Lower leg skin (tissue), 3 donors: Measurements from ENCODE around the gene UBN1.

ENCODE experiments used
- CTCF ChIP-seq, 3 donors: fragments of 450-650 bp; IDR thresholded peaks; one replicate each; pipeline ENCODE4 v1.5.1; 2016; ENCODE audit warnings: antibody characterized with exemption in 3 of 3, mild to moderate bottlenecking in 3 of 3, moderate library complexity in 2 of 3
- POLR2A ChIP-seq, 2 donors: fragments of 450-650 bp; IDR thresholded peaks; one replicate each; pipeline ENCODE4 v1.6.1; 2016 to 2017; ENCODE audit warnings: antibody characterized with exemption in 2 of 2, mild to moderate bottlenecking in 1 of 2, moderate library complexity in 1 of 2

DNA sequence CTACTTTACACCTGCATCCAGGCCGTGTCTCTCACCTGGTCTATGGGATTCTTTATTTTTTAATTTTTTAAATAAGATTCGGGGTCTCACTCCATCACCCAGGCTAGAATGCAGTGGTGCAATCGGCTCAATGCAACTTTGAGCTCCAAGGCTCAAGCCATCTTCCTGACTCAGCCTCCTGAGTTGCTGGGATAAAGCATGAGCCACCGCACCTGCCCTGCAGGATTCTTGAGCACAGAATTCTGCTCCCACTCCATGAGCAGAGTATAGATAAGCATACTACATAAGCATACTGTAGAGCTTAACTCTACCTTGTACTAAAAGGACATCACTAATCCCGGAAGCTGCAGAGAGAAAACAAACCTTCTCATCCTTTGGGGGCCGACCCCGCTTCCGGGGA lies 15.7 kb upstream of the UBN1 start:
- TF ChIP-seq CTCF (IDR thresholded peaks at IDR 0.05) = no peak
- TF ChIP-seq POLR2A (IDR thresholded peaks at IDR 0.05) = no peak
